ENCODE data around the gene JRKL.
"Not testable (repeated sequence)": the region's sequence is repeated elsewhere in the genome, so short reads cannot be mapped to it uniquely, and the experiment has no call there.

JRKL gene

DNA sequence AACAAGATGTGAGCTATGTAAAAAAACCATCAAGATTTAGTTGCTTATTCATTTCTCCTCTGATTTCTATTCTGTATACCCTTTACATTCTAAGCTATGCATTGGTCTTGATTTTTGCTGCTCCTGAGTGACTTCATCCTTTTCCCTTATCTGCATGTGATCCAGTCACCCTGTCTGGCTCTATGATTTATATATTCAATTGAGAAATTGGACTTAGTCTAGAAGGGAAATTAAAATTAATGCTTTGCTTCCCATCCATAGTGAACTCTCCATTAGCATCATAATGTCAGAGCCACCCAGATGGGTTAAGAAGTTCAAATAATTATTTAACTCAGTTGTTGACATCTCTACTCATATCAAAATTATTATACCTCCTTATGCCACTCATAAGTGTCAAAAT, 5.0 kb downstream of the JRKL start:
- no peak for DNase-seq (ENCODE audit: low spot score)

DNA sequence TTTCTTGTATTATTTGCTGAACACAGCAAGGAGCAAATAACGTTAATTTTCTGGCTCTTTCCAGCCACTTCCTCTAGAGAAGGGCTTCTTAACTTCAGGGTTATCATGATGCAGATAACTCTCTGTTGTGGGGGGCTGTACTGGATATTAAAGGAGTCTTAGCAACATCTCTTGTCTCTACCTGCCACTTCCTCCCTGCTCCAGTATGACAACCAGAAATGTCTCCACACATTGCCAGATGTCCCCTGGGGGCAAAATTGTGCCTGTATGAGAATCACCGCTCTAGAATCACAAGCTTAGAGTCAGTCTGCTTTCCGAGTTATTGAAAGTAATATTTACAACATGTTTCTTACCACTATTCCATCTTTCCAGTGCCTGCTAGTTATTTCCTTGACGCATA, 6.8 kb downstream of the JRKL start:
- DNase-seq (ENCODE audit: low spot score), result no peak

DNA sequence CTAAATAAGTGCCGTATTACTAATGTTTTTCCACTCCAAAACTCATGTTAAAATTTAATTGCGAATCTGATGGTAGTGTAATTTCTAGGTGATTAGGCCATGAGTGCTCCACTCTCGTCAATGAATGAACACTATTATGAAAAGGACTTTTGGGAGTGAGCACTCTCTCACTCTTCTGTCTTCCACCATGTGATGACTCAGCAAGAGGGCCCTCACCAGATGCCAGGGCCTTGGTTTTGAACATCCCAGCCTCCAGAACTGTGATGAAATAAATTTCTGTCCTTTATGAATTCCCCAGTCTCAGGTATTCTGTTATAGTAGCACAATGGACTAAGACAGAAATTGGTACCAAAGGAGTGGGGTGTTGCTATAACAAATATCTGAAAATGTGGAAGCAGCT, 8.1 kb downstream of the JRKL start:
- DNase-seq (ENCODE audit: low spot score), result no peak

DNA sequence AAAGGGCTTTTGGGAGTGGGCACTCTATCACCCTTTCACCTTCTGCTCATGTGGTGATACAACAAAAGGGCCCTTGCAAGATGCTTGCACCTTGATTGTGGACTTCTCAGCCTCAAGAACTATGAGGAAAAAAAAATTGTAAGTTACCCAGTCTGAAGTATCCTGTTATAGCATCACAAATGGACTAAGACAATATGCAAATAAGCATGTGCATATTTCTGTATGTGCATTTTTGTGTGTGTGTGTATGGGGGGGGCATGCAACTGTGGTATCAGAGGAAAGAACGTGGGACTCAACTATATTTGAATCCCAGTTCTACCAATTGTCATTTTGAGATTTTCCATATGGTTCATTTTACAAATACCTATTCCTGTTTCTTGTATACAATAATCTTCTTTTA, 10.9 kb downstream of the JRKL start:
- no peak for DNase-seq (ENCODE audit: low spot score)

DNA sequence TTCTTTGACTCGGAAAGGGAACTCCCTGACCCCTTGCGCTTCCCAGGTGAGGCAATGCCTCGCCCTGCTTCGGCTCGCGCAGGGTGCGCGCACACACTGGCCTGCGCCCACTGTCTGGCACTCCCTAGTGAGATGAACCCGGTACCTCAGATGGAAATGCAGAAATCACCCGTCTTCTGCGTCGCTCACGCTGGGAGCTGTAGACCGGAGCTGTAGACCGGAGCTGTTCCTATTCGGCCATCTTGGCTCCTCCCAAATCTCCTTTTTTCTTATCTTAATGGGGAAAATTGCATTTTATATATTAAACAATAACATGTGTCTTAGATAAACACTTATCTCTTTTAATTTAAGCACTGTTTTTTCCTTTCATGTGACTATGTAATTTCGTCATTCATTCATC, 21.6 kb downstream of the JRKL start:
- DNase-seq (ENCODE audit: low spot score), result not testable (repeated sequence)

DNA sequence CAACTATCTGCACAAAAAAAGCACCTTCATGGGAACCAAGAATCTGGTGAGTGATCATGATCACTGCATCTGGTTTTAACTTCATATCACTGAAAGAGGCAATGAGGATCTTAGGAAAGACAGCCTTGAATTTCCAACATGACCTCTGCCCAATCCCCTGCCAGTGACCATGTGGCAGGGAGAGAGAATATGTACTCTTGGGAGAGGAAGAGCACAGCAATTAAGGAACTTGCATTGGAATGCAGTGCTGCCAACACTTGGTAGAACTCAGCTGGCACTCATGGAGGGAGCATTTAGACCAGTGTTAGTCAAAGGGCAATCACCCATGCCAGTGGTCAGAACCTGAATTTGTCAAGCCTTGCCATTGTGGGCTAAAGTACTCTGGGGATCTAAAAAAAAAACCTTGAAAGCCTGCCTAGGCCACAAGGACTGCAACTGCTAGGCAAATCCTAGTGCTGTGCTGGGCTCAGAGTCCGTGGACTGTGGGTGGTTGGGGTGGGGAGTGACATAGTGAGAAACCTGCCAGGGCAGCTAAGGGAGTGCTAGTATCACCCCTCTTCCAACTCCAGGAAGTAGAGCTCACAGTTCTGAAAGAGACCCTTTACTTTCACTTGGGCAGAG, 23.1 kb downstream of the JRKL start:
- no peak for DNase-seq (ENCODE audit: low spot score)

DNA sequence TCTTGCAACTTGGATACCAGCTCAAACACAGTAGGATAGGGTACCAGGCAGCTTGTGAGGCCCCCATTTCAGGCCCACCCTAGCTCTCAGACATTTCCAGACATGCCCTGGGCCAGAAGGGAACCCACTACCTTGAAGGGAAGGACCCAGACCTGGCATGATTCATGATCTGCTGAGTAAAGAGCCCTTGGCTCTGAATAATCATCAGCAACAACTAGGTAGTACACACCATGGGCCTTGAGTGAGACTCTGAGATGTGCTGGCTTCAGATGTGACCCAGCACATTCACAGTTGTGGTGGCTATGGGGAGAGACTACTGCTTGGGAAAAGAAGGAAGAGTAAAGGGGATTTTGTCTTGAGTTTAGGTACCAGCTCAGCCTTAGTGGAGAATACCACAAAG, 23.6 kb downstream of the JRKL start:
- DNase-seq (ENCODE audit: low spot score), result no peak

DNA sequence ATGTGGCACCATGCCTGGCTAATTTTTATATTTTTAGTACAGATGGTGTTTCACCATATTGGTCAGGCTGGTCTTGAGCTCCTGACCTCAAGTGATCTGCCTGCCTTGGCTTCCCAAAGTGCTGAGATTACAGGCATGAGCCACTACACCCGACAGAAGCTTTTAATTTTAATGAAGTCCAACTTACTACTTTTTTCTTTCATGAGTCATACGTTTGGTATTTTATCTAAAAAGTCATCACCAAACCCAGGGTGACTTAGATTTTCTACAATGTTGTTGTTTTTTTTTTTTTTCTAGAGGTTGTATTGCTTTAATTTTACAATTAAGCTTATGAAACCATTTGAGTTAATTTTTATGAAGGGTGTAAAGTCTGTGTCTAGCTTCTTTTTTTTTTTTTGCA, 34.9 kb downstream of the JRKL start:
- no peak for DNase-seq (ENCODE audit: low spot score)

DNA sequence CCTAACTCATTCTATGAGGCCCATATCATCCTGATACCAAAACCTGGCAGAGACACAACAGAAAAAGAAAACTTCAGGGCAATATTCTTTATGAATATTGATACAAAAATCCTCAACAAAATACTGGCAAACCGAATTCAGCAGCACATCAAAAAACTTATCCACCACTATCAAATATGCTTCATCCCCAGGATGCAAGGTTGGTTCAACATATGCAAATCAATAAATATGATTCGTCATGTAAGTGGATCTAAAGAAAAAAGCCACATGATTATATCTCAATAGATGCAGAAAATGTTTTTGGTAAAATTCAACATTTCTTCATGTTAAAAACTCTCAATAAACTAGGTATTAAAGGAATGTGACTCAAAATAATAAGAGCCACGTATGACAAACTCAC, 40.9 kb downstream of the JRKL start:
- no peak for DNase-seq (ENCODE audit: low spot score)

DNA sequence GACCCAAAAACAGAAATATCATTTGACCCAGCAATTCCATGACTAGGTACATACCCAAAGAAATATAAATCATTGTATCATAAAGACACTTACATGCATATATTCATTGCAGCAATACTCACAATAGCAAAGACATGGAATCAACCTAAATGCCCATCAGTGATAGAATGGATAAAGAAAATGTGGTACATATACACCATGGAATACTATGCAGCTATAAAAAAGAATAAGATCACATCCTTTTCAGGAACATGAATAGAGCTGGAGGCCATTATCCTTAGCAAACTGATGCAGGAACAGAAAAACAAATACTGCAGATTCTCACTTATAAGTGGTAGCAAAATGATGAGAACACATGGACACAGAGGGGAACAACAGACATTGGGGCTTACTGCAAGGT, 42.8 kb downstream of the JRKL start:
- not testable (repeated sequence) for DNase-seq (ENCODE audit: low spot score)
